ENCODE results near the gene ZNF236. TPM values are rescaled to one million over a fixed set of nuclear protein-coding genes. Genes with fewer than 3 reads are reported as not detected.

ZNF236 gene
- total and polyA plus RNA-seq, 11 donors = 1.9 to 17.0 (median 10.4) TPM

DNA sequence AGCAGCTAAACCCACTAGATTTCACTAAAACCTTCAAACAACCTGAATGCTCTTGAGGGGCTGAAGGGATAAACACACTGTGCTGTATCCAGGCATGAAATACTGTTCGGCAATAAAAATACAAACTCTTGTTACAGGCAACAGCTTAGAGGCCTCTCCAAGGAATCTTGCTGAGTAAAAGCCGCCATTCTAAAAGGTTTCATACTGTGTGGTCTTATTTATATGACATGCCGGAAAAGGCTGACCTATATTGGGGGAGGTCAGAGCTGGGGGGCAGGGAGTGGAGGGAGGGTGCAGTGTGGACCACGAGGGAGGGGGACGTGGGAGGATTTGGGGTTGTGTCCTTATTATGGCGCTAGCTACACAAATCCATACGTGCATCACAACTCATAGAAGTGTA lies 174.1 kb downstream of the ZNF236 start:
- WGBS, 4 donors = 87 to 90% (median 89%) methylated on average over 7 of the region's 7 CpGs
- no peak for DNase-seq
- H3K27me3 ChIP-seq = no peaks in the 10 kb centered on the region
- H3K27ac ChIP-seq = no peak overlapping the region
- peaks cover 0 to 8% (median 0%) of the 10 kb centered on the region in 12 donors for H3K4me1 ChIP-seq
- ATAC-seq = no peak
- no peaks in the 10 kb centered on the region for H3K36me3 ChIP-seq
- no peak overlapping the region for H3K4me3 ChIP-seq
- intact Hi-C loops (cut with DNase I) = no loop called here
- no peaks in the 10 kb centered on the region for H3K9me3 ChIP-seq
- TF ChIP-seq POLR2A (IDR thresholded peaks at IDR 0.05) = no peak
- TF ChIP-seq, protein P1, sequence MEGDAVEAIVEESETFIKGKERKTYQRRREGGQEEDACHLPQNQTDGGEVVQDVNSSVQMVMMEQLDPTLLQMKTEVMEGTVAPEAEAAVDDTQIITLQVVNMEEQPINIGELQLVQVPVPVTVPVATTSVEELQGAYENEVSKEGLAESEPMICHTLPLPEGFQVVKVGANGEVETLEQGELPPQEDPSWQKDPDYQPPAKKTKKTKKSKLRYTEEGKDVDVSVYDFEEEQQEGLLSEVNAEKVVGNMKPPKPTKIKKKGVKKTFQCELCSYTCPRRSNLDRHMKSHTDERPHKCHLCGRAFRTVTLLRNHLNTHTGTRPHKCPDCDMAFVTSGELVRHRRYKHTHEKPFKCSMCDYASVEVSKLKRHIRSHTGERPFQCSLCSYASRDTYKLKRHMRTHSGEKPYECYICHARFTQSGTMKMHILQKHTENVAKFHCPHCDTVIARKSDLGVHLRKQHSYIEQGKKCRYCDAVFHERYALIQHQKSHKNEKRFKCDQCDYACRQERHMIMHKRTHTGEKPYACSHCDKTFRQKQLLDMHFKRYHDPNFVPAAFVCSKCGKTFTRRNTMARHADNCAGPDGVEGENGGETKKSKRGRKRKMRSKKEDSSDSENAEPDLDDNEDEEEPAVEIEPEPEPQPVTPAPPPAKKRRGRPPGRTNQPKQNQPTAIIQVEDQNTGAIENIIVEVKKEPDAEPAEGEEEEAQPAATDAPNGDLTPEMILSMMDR (IDR thresholded peaks at IDR 0.05) = no peak

- no peak overlapping the region for H3K4me3 ChIP-seq
- DNase-seq = no peak
- H3K36me3 ChIP-seq = no peaks in the 10 kb centered on the region
- no peaks in the 10 kb centered on the region for H3K9me3 ChIP-seq
- intact Hi-C loops (cut with DNase I) = loop anchor here in 2 of 10 donors (2.0 kb wide), 2 partner anchors 213 to 215 kb away; no protein-coding TSS in a partner anchor
- no peaks in the 10 kb centered on the region for H3K27me3 ChIP-seq
- H3K27ac ChIP-seq = no peak overlapping the region
- peaks cover 0 to 8% (median 0%) of the 10 kb centered on the region in 12 donors for H3K4me1 ChIP-seq
- 86 to 89% (median 88%) methylated on average over 38 of the region's 38 CpGs for WGBS, 4 donors
- TF ChIP-seq POLR2A (IDR thresholded peaks at IDR 0.05) = no peak
- TF ChIP-seq, protein P1 (IDR thresholded peaks at IDR 0.05) = no peak
- no peak for ATAC-seq
Measured at GRCh38 chr18:76997951-76998808, 175.8 kb downstream of the ZNF236 start.

- DNase-seq (no peak), ATAC-seq (no peak)
- Histone ChIP-seq H3K27ac (no peak overlapping the region), H3K9me3 (no peaks in the 10 kb centered on the region), H3K27me3 (no peaks in the 10 kb centered on the region), H3K4me1 (peaks cover 0 to 15% (median 0%) of the 10 kb centered on the region in 12 donors), H3K4me3 (no peak overlapping the region), H3K36me3 (no peaks in the 10 kb centered on the region)
- TF ChIP-seq, protein P1 (IDR thresholded peaks at IDR 0.05) = no peak
- no peak for TF ChIP-seq POLR2A (IDR thresholded peaks at IDR 0.05)
- intact Hi-C loops (cut with DNase I) = loop anchor here in 2 of 10 donors (2.0 kb wide), 2 partner anchors 212 to 214 kb away; no protein-coding TSS in a partner anchor
- WGBS, 4 donors = 84 to 93% (median 88%) methylated on average over 13 of the region's 13 CpGs
Measured at GRCh38 chr18:76999077-76999476, 176.7 kb downstream of the ZNF236 start.

- ATAC-seq (no peak), DNase-seq (peak in 3 of 5 donors; percentile 50 to 64 (median 52))
- peak overlapping the region in 7 of 12 donors; percentile 6 to 49 (median 29) for H3K4me3 ChIP-seq
- intact Hi-C loops (cut with DNase I) = loop anchor here (1.0 to 10.0 kb wide), 12 partner anchors 52 to 654 kb away; partner anchors contain the start of gene MBP (in 3 of the 10)
- H3K27ac ChIP-seq = peak overlapping the region in 2 of 12 donors; percentile 27 to 35
- no peaks in the 10 kb centered on the region for H3K27me3 ChIP-seq
- H3K4me1 ChIP-seq = peaks cover 0 to 29% (median 0%) of the 10 kb centered on the region in 12 donors
- no peaks in the 10 kb centered on the region for H3K36me3 ChIP-seq
- H3K9me3 ChIP-seq = no peaks in the 10 kb centered on the region
- 16 to 23% (median 18%) methylated on average over 11 of the region's 11 CpGs for WGBS, 4 donors
- TF ChIP-seq, protein P1 (IDR thresholded peaks at IDR 0.05) = peak; percentile 87 to 99 (median 96)
- no peak for TF ChIP-seq POLR2A (IDR thresholded peaks at IDR 0.05)
Measured at GRCh38 chr18:77000527-77000926, 178.2 kb downstream of the ZNF236 start.
